ENCODE data around the gene POM121L12. TPM values are rescaled to one million over a fixed set of nuclear protein-coding genes. Genes with fewer than 3 reads are reported as not detected.

The POM121L12 gene
- total RNA-seq, 4 donors from 2014 or later: not detected

DNA sequence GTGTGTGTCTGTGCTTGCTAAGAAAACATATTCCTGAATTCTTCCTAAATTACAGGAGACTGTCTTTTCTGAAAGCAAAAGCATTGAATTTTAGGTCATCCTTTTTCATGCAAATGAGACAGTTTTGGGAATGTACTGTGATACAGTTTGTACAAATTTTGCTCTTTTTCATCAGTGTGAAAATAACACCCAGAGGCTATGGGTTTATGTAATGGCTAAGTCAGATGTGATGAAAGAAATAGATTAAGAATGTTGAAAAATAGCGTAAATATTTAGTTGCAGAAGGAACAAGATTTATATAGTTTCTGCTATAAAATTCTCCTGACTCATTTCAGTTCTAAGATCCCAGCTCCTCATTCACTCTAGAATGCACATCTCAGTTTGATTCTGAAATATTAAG is 24.6 kb downstream of the POM121L12 start:
- no peak for TF ChIP-seq CTCF (IDR thresholded peaks at IDR 0.05)

GRCh38 chr7:53062796-53063195 is 27.4 kb downstream of the POM121L12 start:
- no peak for TF ChIP-seq CTCF (IDR thresholded peaks at IDR 0.05)
- no peak for ATAC-seq (ENCODE audit: low FRiP score)
- DNase-seq (ENCODE audit: low spot score): no peak

More for the DNA sequence above, 24.6 kb downstream of the POM121L12 start:
- ATAC-seq (ENCODE audit: low FRiP score) (no peak), DNase-seq (ENCODE audit: low spot score) (no peak)

DNA sequence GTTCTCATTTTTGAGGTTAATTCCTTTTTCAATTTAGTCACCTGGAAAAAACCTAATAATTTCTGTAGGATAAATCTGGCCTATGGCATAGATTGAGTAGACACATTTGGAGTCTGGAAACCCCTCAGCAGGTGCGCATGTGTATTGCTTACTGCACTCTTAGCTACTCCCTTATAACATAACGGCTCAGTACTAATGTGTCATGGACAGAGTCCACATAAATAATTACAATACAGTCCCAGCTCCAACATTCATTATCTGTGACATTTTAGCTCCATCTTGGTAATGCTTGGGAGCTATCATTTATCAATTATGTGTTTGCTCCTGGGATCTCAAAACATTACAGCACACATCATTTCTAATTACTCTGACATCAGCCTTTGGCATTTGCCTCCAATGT is 33.2 kb downstream of the POM121L12 start:
- DNase-seq (ENCODE audit: low spot score) (no peak), ATAC-seq (ENCODE audit: low FRiP score) (no peak)
- TF ChIP-seq CTCF (IDR thresholded peaks at IDR 0.05): no peak

- no peak for TF ChIP-seq CTCF (IDR thresholded peaks at IDR 0.05)
- no peak for ATAC-seq (ENCODE audit: low FRiP score)
These were observed 35.5 kb downstream of the POM121L12 start for GRCh38 chr7:53070883-53071282.

More at GRCh38 chr7:53070883-53071282, 35.5 kb downstream of the POM121L12 start:
- no peak for DNase-seq (ENCODE audit: low spot score)

Measured in omental fat pad (tissue), 4 donors.